ENCODE measurements around the gene SERPINC1.

DNA sequence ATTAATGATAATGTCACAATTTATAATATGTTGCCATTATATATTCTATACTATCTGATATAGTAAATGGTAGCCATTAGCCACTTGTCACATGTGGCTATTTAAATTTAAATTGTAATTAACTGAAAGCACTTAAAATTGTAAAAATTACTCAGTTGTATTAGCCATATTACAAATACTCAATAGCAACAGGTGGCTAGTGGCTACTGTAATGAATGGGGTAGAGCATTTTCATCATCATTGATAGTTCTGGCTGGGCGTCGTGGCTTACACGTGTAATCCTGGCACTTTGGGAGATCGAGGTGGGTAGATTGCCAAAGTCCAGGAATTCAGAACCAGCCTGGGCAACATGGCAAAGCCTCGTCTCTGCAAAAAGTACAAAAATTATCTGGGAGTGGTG is 32.4 kb downstream of the SERPINC1 start:
- TF ChIP-seq POLR2AphosphoS5 (IDR thresholded peaks at IDR 0.05; ENCODE audit: low read depth, low read length) (no peak), SIN3A (IDR thresholded peaks at IDR 0.05; ENCODE audit: borderline replicate concordance, insufficient read depth, low read length) (no peak), TAF1 (IDR thresholded peaks at IDR 0.05; ENCODE audit: borderline replicate concordance, insufficient read depth, low read length) (no peak)
- TF ChIP-seq, protein P1, sequence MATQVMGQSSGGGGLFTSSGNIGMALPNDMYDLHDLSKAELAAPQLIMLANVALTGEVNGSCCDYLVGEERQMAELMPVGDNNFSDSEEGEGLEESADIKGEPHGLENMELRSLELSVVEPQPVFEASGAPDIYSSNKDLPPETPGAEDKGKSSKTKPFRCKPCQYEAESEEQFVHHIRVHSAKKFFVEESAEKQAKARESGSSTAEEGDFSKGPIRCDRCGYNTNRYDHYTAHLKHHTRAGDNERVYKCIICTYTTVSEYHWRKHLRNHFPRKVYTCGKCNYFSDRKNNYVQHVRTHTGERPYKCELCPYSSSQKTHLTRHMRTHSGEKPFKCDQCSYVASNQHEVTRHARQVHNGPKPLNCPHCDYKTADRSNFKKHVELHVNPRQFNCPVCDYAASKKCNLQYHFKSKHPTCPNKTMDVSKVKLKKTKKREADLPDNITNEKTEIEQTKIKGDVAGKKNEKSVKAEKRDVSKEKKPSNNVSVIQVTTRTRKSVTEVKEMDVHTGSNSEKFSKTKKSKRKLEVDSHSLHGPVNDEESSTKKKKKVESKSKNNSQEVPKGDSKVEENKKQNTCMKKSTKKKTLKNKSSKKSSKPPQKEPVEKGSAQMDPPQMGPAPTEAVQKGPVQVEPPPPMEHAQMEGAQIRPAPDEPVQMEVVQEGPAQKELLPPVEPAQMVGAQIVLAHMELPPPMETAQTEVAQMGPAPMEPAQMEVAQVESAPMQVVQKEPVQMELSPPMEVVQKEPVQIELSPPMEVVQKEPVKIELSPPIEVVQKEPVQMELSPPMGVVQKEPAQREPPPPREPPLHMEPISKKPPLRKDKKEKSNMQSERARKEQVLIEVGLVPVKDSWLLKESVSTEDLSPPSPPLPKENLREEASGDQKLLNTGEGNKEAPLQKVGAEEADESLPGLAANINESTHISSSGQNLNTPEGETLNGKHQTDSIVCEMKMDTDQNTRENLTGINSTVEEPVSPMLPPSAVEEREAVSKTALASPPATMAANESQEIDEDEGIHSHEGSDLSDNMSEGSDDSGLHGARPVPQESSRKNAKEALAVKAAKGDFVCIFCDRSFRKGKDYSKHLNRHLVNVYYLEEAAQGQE (IDR thresholded peaks at IDR 0.05; ENCODE audit: insufficient read depth in 1 of 2, low read depth in 2 of 2, low read length in 2 of 2), result no peak
